OCI-LY1 (cell line): ENCODE results near the gene CTNNA3.

Experiments
- H2AFZ ChIP-seq: fragments of 200-600 bp; sonication (generic), shearing (Covaris generic); 2 replicates; pipeline ENCODE4 v1.6.0; 2014; ENCODE audit warnings: antibody characterized with exemption, mild to moderate bottlenecking, low read length
- H3F3A ChIP-seq: fragments of 200-600 bp; sonication (generic), shearing (Covaris generic); 2 replicates; pipeline ENCODE4 v1.6.0; 2014; ENCODE audit warnings: mild to moderate bottlenecking, antibody characterized with exemption, low read length, moderate library complexity; ENCODE audit not compliant: insufficient read depth
- H3K27ac ChIP-seq: fragments of 200-600 bp; sonication (generic); 2 replicates; pipeline ENCODE4 v1.5.1; 2014; ENCODE audit warnings: low read length, mixed run types, mild to moderate bottlenecking, low read depth; ENCODE audit not compliant: poor library complexity, severe bottlenecking
- H3K27me3 ChIP-seq: fragments of 200-600 bp; sonication (generic); 2 replicates; pipeline ENCODE4 v1.6.0; 2014; ENCODE audit warnings: antibody characterized with exemption, mild to moderate bottlenecking, low read length, moderate library complexity; ENCODE audit not compliant: insufficient read depth
- H3K36me3 ChIP-seq: fragments of 200-600 bp; sonication (generic); 2 replicates; pipeline ENCODE4 v1.6.1; 2014; ENCODE audit warnings: mild to moderate bottlenecking, antibody characterized with exemption, low read length, moderate library complexity, mixed read lengths; ENCODE audit not compliant: insufficient read depth
- H3K4me1 ChIP-seq: fragments of 200-600 bp; sonication (generic); 2 replicates; pipeline ENCODE4 v1.5.1; 2014; ENCODE audit warnings: mild to moderate bottlenecking, low read length, moderate library complexity; ENCODE audit not compliant: insufficient read depth, severe bottlenecking
- H3K4me2 ChIP-seq: fragments of 200-600 bp; sonication (generic), shearing (Covaris generic); 2 replicates; pipeline ENCODE4 v1.6.1; 2014; ENCODE audit warnings: low read length
- H3K4me3 ChIP-seq: fragments of 200-600 bp; sonication (generic); 2 replicates; pipeline ENCODE4 v1.5.1; 2014; ENCODE audit warnings: low read length, low read depth, mild to moderate bottlenecking, mixed read lengths; ENCODE audit not compliant: poor library complexity, severe bottlenecking
- H3K79me2 ChIP-seq: fragments of 200-600 bp; shearing (Covaris generic); 2 replicates; pipeline ENCODE4 v1.6.1; 2016; ENCODE audit warnings: mixed run types, low read length, mixed read lengths; ENCODE audit not compliant: insufficient read depth
- H3K9ac ChIP-seq: fragments of 200-600 bp; sonication (generic), shearing (Covaris generic); 2 replicates; pipeline ENCODE4 v1.6.1; 2014; ENCODE audit warnings: mild to moderate bottlenecking, low read length, mixed read lengths
- H3K9me2 ChIP-seq: fragments of 200-600 bp; sonication (generic), shearing (Covaris generic); 2 replicates; pipeline ENCODE4 v1.6.1; 2014; ENCODE audit warnings: low read depth, mild to moderate bottlenecking, low read length, mixed read lengths
- H3K9me3 ChIP-seq: fragments of 200-600 bp; shearing (Covaris generic); 2 replicates; pipeline ENCODE4 v1.6.1; 2014; ENCODE audit warnings: low read length, mixed read lengths
- H4K20me1 ChIP-seq: fragments of 200-600 bp; sonication (generic), shearing (Covaris generic); 2 replicates; pipeline ENCODE4 v1.6.0; 2016; ENCODE audit warnings: mild to moderate bottlenecking, low read length; ENCODE audit not compliant: insufficient read depth
- EZH2 ChIP-seq: fragments of 200-600 bp; sonication (generic), shearing (Covaris generic); IDR thresholded peaks from 2 replicates; pipeline ENCODE4 v1.8.0; 2017; ENCODE audit warnings: borderline replicate concordance, mixed run types, mild to moderate bottlenecking, antibody characterized with exemption, low read length, moderate library complexity, mixed read lengths
- TF ChIP-seq, protein P1 (sequence below): fragments of 200-600 bp; sonication (generic), shearing (Covaris generic); IDR thresholded peaks from 2 replicates; pipeline ENCODE4 v1.5.1; 2017; ENCODE audit warnings: mild to moderate bottlenecking, antibody characterized with exemption, low read length, moderate library complexity, mixed read lengths

Gene CTNNA3

DNA sequence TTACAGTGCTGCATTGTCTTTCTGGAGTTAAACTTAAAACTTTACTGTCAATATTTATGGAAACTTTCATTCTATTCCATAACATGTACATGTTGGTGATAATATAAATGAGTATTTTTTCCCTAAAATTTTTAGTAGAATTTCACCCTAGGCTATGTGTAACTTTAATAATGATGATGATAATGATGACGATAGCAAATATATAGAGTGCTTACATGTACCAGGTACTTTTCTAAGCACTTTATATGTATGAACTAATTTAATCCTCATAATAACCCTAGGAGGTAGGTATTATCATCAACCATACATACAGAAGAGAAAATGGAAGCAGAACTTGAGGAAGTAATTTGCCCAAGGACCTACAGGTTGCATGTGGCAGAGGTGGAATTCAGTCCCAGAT lies 684.5 kb downstream of the CTNNA3 start:
- Histone ChIP-seq H3K4me3 (no peak overlapping the region), H4K20me1 (no peaks in the 10 kb centered on the region), H3K9me3 (no peaks in the 10 kb centered on the region), H3K9me2 (no peaks in the 10 kb centered on the region), H3K79me2 (no peaks in the 10 kb centered on the region), H3K4me1 (no peaks in the 10 kb centered on the region), H3K36me3 (no peaks in the 10 kb centered on the region), H3K9ac (no peak overlapping the region), H3K27me3 (no peaks in the 10 kb centered on the region), H3F3A (no peaks in the 10 kb centered on the region), H3K27ac (no peak overlapping the region), H2AFZ (no peak overlapping the region), H3K4me2 (no peak overlapping the region)
- TF ChIP-seq EZH2 = no peak
- TF ChIP-seq, protein P1, sequence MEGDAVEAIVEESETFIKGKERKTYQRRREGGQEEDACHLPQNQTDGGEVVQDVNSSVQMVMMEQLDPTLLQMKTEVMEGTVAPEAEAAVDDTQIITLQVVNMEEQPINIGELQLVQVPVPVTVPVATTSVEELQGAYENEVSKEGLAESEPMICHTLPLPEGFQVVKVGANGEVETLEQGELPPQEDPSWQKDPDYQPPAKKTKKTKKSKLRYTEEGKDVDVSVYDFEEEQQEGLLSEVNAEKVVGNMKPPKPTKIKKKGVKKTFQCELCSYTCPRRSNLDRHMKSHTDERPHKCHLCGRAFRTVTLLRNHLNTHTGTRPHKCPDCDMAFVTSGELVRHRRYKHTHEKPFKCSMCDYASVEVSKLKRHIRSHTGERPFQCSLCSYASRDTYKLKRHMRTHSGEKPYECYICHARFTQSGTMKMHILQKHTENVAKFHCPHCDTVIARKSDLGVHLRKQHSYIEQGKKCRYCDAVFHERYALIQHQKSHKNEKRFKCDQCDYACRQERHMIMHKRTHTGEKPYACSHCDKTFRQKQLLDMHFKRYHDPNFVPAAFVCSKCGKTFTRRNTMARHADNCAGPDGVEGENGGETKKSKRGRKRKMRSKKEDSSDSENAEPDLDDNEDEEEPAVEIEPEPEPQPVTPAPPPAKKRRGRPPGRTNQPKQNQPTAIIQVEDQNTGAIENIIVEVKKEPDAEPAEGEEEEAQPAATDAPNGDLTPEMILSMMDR = no peak

DNA sequence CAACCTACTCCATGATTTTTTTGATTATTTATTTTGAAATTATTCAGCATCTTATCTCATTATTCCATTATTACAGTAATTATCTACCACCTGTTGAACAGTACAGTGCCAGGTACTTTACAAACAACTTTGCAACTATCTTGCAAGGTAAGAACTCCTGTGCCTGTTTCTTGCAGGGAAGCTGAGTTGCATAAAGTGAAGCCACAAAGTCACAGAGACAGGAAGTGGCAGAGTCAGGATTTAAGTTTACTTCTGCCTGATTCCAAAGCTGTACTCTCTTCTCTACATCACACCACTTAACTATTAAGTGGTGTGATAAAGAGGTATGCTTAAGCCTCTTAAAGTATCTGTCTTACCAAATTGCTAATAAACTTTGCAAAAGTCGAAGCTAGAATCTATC lies 690.0 kb downstream of the CTNNA3 start:
- Histone ChIP-seq H3K27ac (no peak overlapping the region), H3K36me3 (no peaks in the 10 kb centered on the region), H3K9me2 (no peaks in the 10 kb centered on the region), H3K4me3 (no peak overlapping the region), H3F3A (no peaks in the 10 kb centered on the region), H3K9me3 (no peaks in the 10 kb centered on the region), H3K4me1 (no peaks in the 10 kb centered on the region), H3K79me2 (no peaks in the 10 kb centered on the region), H3K9ac (no peak overlapping the region), H3K4me2 (no peak overlapping the region), H4K20me1 (no peaks in the 10 kb centered on the region), H2AFZ (no peak overlapping the region), H3K27me3 (no peaks in the 10 kb centered on the region)
- TF ChIP-seq, protein P1 = no peak
- no peak for TF ChIP-seq EZH2

DNA sequence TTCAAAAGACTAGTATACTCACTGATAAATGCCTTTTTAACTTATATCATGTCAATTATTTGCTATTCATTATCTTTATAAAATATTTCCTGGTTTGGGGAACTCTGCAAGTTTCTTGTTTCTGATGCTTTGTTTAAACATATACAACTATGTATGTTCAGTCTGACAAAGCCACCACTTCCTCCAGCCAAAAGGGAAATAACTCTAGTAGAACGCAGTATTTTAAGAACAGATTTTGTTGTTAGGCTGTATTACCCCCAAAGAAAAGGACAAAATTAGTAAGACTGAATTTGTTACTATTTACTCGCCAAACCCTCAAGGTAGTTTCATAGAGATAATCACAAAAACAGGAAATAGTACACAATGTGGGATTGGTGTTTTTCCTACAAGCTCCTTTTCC lies 691.3 kb downstream of the CTNNA3 start:
- H3F3A ChIP-seq = no peaks in the 10 kb centered on the region
- H3K4me3 ChIP-seq = no peak overlapping the region
- no peak overlapping the region for H2AFZ ChIP-seq
- H3K79me2 ChIP-seq = no peaks in the 10 kb centered on the region
- no peaks in the 10 kb centered on the region for H3K9me3 ChIP-seq
- no peaks in the 10 kb centered on the region for H3K36me3 ChIP-seq
- H4K20me1 ChIP-seq = no peaks in the 10 kb centered on the region
- H3K27ac ChIP-seq = no peak overlapping the region
- H3K9me2 ChIP-seq = no peaks in the 10 kb centered on the region
- no peak overlapping the region for H3K4me2 ChIP-seq
- H3K27me3 ChIP-seq = no peaks in the 10 kb centered on the region
- H3K4me1 ChIP-seq = no peaks in the 10 kb centered on the region
- H3K9ac ChIP-seq = no peak overlapping the region
- TF ChIP-seq, protein P1 = no peak
- no peak for TF ChIP-seq EZH2
